Neural progenitor cell (in vitro differentiated cells): ENCODE measurements around the gene KLF1. TPM values are rescaled to one million over a fixed set of nuclear protein-coding genes. Genes with fewer than 3 reads are reported as not detected.
A peak's percentile ranks its signal among the peaks of the same experiment; 100 is the strongest.

Experiments used
- DNase-seq: peaks from one replicate; pipeline ENCODE4 v3.0.0-alpha.2; 2016; ENCODE audit warnings: low spot score
- H2AFZ ChIP-seq: fragments of 200-600 bp; sonication (generic); replicated peaks from 2 replicates; pipeline ENCODE4 v1.6.1; 2016; ENCODE audit warnings: antibody characterized with exemption
- H3F3A ChIP-seq: fragments of 200-600 bp; sonication (generic); 2 replicates; pipeline ENCODE4 v1.6.1; 2016; ENCODE audit warnings: antibody characterized with exemption, low read depth
- H3K27ac ChIP-seq: fragments of 200-600 bp; sonication (generic); 2 replicates; pipeline ENCODE4 v1.5.1; 2016; ENCODE audit warnings: mild to moderate bottlenecking
- H3K27me3 ChIP-seq: fragments of 200-600 bp; sonication (generic); 2 replicates; pipeline ENCODE4 v1.6.1; 2016; ENCODE audit warnings: mild to moderate bottlenecking, moderate library complexity
- H3K36me3 ChIP-seq: fragments of 200-600 bp; sonication (generic); 2 replicates; pipeline ENCODE4 v1.5.1; 2016
- H3K4me1 ChIP-seq: fragments of 200-600 bp; sonication (generic); 2 replicates; pipeline ENCODE4 v1.6.1; 2016; ENCODE audit warnings: mixed run types
- H3K4me2 ChIP-seq: fragments of 200-600 bp; sonication (generic); 2 replicates; pipeline ENCODE4 v1.6.1; 2016
- H3K4me3 ChIP-seq: fragments of 200-600 bp; sonication (generic); 2 replicates; pipeline ENCODE4 v1.5.1; 2016
- H3K79me2 ChIP-seq: fragments of 200-600 bp; sonication (generic); 2 replicates; pipeline ENCODE4 v1.6.1; 2016; ENCODE audit warnings: low read depth
- H3K9ac ChIP-seq: fragments of 200-600 bp; sonication (generic); 2 replicates; pipeline ENCODE4 v1.6.1; 2016
- H3K9me3 ChIP-seq: fragments of 200-600 bp; sonication (generic); 2 replicates; pipeline ENCODE4 v1.5.1; 2016; ENCODE audit warnings: low read depth
- H4K20me1 ChIP-seq: fragments of 200-600 bp; sonication (generic); 2 replicates; pipeline ENCODE4 v1.6.1; 2016; ENCODE audit warnings: low read depth
- H3K27ac Mint-ChIP-seq: 3 replicates; pipeline ENCODE4 v1.8.0; 2021; ENCODE audit warnings: mixed read lengths
- H3K27me3 Mint-ChIP-seq: 2 replicates; pipeline ENCODE4 v1.8.0; 2022; ENCODE audit warnings: low read depth, mild to moderate bottlenecking, inconsistent platforms, moderate library complexity, mixed read lengths; ENCODE audit not compliant: insufficient read depth
- H3K36me3 Mint-ChIP-seq: 3 replicates; pipeline ENCODE4 v1.8.0; 2021; ENCODE audit warnings: mixed read lengths
- H3K4me1 Mint-ChIP-seq: 3 replicates; pipeline ENCODE4 v1.8.0; 2021; ENCODE audit warnings: mixed read lengths
- H3K4me3 Mint-ChIP-seq: 3 replicates; pipeline ENCODE4 v1.8.0; 2021; ENCODE audit warnings: mild to moderate bottlenecking, moderate library complexity, mixed read lengths
- H3K9me3 Mint-ChIP-seq: 3 replicates; pipeline ENCODE4 v1.8.0; 2020; ENCODE audit warnings: mixed read lengths
- EZH2 ChIP-seq: fragments of 200-600 bp; sonication (generic); IDR thresholded peaks from 2 replicates; pipeline ENCODE4 v1.6.1; 2017; ENCODE audit warnings: antibody characterized with exemption, mild to moderate bottlenecking, moderate library complexity
- EZH2phosphoT487 ChIP-seq: fragments of 200-600 bp; sonication (generic); IDR thresholded peaks from 2 replicates; pipeline ENCODE4 v1.6.1; 2017; ENCODE audit warnings: antibody characterized with exemption
- total RNA-seq: library from RNA; depleted of rRNA; stranded (reverse); fragments of >200 nt; gene quantifications from 2 replicates; pipeline ENCODE4 v1.2.3, GENCODE V29; 2015; ENCODE audit warnings: low replicate concordance
- TF ChIP-seq, protein P1 (sequence below): fragments of 200-600 bp; sonication (generic); IDR thresholded peaks from 2 replicates; pipeline ENCODE4 v1.5.1; 2017; ENCODE audit warnings: antibody characterized with exemption, mild to moderate bottlenecking

Gene KLF1
- total RNA-seq, 1 donor from 2014 or later, result 0.64 TPM

DNA sequence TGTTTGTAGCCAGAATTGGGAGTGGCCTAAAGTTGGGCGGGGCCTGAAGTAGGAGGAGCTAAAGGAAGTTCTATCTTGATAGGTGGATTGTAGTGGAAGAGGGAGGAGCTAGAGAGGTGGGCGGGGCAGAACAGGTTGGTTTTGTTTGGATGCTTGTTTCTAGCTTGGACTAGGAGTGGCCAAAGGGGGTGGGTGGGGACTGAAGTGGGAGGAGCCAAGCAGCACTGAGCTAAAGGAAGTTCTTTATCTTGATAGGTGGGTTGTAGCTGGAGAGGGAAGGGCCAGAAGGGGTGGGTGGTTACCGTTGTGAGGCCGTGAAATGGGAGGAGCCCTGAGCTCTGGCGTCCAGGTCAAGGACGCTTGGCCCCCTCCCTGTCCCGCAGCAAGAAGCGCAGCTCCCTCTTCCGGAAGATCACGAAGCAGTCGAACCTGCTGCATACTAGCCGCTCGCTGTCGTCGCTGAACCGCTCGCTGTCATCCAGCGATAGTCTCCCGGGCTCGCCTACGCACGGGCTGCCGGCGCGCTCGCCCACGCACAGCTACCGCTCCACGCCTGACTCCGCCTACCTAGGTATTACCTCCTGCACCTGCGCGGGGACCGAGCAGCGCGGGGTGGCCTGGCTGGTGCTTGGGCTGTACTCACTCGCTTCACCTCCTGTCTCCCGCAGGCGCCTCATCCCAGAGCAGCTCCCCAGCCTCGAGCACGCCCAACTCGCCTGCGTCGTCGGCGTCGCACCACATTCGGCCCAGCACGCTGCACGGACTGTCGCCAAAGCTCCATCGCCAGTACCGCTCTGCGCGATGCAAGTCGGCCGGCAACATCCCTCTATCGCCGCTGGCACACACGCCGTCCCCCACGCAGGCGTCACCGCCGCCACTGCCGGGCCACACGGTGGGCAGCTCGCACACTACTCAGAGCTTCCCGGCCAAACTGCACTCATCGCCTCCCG lies 13.8 kb downstream of the KLF1 start:
- Histone ChIP-seq H3K9ac (no peak overlapping the region), H3F3A (peaks cover 9% of the 10 kb centered on the region), H3K79me2 (no peaks in the 10 kb centered on the region), H2AFZ (no peak overlapping the region), H4K20me1 (no peaks in the 10 kb centered on the region), H3K4me1 (no peaks in the 10 kb centered on the region), H3K27ac (no peak overlapping the region), H3K27me3 (no peaks in the 10 kb centered on the region), H3K9me3 (no peaks in the 10 kb centered on the region), H3K36me3 (no peaks in the 10 kb centered on the region), H3K4me2 (no peak overlapping the region), H3K4me3 (no peak overlapping the region)
- H3K27me3 Mint-ChIP-seq, result peaks cover 21% of the 10 kb centered on the region
- DNase-seq, result peak; percentile 21
- H3K4me1 Mint-ChIP-seq, result no peaks in the 10 kb centered on the region
- peak overlapping the region; percentile 19 for H3K4me3 Mint-ChIP-seq
- H3K9me3 Mint-ChIP-seq, result peaks cover 6% of the 10 kb centered on the region
- TF ChIP-seq, protein P1, sequence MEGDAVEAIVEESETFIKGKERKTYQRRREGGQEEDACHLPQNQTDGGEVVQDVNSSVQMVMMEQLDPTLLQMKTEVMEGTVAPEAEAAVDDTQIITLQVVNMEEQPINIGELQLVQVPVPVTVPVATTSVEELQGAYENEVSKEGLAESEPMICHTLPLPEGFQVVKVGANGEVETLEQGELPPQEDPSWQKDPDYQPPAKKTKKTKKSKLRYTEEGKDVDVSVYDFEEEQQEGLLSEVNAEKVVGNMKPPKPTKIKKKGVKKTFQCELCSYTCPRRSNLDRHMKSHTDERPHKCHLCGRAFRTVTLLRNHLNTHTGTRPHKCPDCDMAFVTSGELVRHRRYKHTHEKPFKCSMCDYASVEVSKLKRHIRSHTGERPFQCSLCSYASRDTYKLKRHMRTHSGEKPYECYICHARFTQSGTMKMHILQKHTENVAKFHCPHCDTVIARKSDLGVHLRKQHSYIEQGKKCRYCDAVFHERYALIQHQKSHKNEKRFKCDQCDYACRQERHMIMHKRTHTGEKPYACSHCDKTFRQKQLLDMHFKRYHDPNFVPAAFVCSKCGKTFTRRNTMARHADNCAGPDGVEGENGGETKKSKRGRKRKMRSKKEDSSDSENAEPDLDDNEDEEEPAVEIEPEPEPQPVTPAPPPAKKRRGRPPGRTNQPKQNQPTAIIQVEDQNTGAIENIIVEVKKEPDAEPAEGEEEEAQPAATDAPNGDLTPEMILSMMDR, result no peak
- TF ChIP-seq EZH2, result no peak
- TF ChIP-seq EZH2phosphoT487, result no peak
- peaks cover 21% of the 10 kb centered on the region for H3K36me3 Mint-ChIP-seq
- H3K27ac Mint-ChIP-seq, result no peak overlapping the region

DNA sequence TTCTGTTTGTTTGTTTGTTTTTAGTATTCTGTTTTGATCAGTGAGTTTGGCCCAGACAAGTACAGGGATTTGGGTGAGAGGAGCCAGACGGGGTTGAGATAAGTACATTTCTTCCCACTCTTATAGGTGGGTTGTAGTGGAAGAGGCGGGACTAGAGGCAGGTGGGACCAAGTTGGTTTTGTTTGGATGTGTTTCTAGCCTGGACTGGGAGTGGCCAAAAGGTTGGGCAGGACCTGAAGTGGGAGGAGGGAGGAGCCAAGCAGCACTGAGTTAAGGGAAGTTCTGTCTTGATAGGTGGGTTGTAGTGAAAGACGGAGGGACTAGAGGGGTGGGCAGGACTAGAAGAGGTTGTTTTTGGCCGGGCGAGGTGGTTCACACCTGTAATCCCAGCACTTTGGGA lies 14.7 kb downstream of the KLF1 start:
- no peaks in the 10 kb centered on the region for H3K9me3 ChIP-seq
- peaks cover 6% of the 10 kb centered on the region for H3K9me3 Mint-ChIP-seq
- H3K27me3 ChIP-seq, result no peaks in the 10 kb centered on the region
- peak overlapping the region; percentile 7 for H3K4me3 Mint-ChIP-seq
- peaks cover under 1% of the 10 kb centered on the region for H3K4me1 Mint-ChIP-seq
- H3K79me2 ChIP-seq, result no peaks in the 10 kb centered on the region
- H3K4me2 ChIP-seq, result no peak overlapping the region
- H3K36me3 Mint-ChIP-seq, result peaks cover 21% of the 10 kb centered on the region
- no peaks in the 10 kb centered on the region for H3K36me3 ChIP-seq
- no peaks in the 10 kb centered on the region for H3K4me1 ChIP-seq
- H2AFZ ChIP-seq, result no peak overlapping the region
- no peak overlapping the region for H3K27ac ChIP-seq
- no peak overlapping the region for H3K9ac ChIP-seq
- DNase-seq, result no peak
- no peak overlapping the region for H3K4me3 ChIP-seq
- TF ChIP-seq, protein P1, result no peak
- TF ChIP-seq EZH2 (no peak), EZH2phosphoT487 (no peak)
- no peak overlapping the region for H3K27ac Mint-ChIP-seq
- peaks cover 21% of the 10 kb centered on the region for H3K27me3 Mint-ChIP-seq
- peaks cover 12% of the 10 kb centered on the region for H3F3A ChIP-seq
- H4K20me1 ChIP-seq, result no peaks in the 10 kb centered on the region

DNA sequence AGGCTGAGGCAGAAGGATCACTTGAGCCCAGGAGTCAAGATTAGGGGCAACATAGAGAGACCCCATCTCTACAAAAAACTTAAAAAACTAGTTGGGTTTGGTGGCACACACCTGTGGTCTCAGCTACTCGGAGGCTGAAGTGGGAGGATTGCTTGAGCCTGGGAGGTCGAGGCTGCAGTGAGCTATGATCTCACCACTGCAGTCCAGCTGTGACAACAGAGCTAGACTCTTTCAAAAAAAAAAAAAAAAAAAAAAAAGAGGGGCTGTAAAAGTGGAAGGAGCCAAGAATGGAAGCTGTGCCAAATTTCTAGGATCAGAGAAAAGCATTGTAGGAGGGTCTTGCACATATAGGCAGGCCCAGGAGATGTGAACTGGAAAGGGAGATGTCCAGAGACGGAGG lies 15.3 kb downstream of the KLF1 start:
- H3K27me3 ChIP-seq, result no peaks in the 10 kb centered on the region
- H3K4me2 ChIP-seq, result no peak overlapping the region
- peaks cover 21% of the 10 kb centered on the region for H3K36me3 Mint-ChIP-seq
- H2AFZ ChIP-seq, result no peak overlapping the region
- H3F3A ChIP-seq, result peaks cover 15% of the 10 kb centered on the region
- no peaks in the 10 kb centered on the region for H3K36me3 ChIP-seq
- H4K20me1 ChIP-seq, result no peaks in the 10 kb centered on the region
- no peak for DNase-seq
- H3K27ac ChIP-seq, result no peak overlapping the region
- no peak overlapping the region for H3K9ac ChIP-seq
- H3K27ac Mint-ChIP-seq, result peak overlapping the region; percentile 51
- H3K27me3 Mint-ChIP-seq, result peaks cover 24% of the 10 kb centered on the region
- no peaks in the 10 kb centered on the region for H3K9me3 ChIP-seq
- peaks cover 6% of the 10 kb centered on the region for H3K9me3 Mint-ChIP-seq
- no peak for TF ChIP-seq EZH2phosphoT487
- TF ChIP-seq EZH2, result no peak
- TF ChIP-seq, protein P1, result no peak
- H3K79me2 ChIP-seq, result no peaks in the 10 kb centered on the region
- H3K4me3 Mint-ChIP-seq, result peak overlapping the region; percentile 7
- H3K4me1 Mint-ChIP-seq, result peaks cover 5% of the 10 kb centered on the region
- H3K4me1 ChIP-seq, result peaks cover 5% of the 10 kb centered on the region
- H3K4me3 ChIP-seq, result no peak overlapping the region
